ENCODE data around the gene PTPN9. TPM values are rescaled to one million over a fixed set of nuclear protein-coding genes. Genes with fewer than 3 reads are reported as not detected.

PTPN9 gene
- total RNA-seq, 1 experiment from 2014 or later: 64.9 TPM

DNA sequence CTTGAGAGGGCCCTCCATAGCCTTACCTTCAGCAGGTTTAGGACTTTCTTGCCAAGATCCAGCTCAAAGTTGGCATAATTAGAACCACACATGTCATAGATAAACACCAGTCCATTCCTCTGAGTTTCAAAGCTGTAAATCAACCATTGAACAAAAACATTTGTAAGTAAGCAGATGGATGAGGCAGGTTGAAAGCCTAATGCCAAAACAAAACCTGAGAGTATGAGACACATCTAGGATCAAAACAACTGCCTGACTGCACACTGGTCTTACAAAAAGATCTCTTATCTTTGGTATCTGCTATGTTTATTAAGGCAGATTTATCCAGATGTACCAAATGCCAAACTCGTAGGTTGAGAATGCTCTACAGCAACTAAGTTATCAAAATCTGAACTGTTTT lies 61.9 kb downstream of the PTPN9 start:
- no TSS peak for BruUV-seq (replicated peaks)
- H3K27ac ChIP-seq (ENCODE audit: low read depth, low read length, poor library complexity, severe bottlenecking): no peak overlapping the region
- no peak for DNase-seq (ENCODE audit: low spot score)
- no peak overlapping the region for H3K4me3 ChIP-seq (ENCODE audit: low read depth, low read length, poor library complexity, severe bottlenecking)
- ChIA-PET CTCF (no interaction called here), POLR2A (ENCODE audit: low non-redundant PET) (no interaction called here)
- intact Hi-C loops (cut with micrococcal nuclease; ENCODE audit: unreplicated experiment): no loop called here
- peaks cover 59% of the 10 kb centered on the region for H3K36me3 ChIP-seq (ENCODE audit: insufficient read depth, low read length, poor library complexity, severe bottlenecking)
- H3K9me3 ChIP-seq (ENCODE audit: low read depth, low read length, poor library complexity, severe bottlenecking): no peaks in the 10 kb centered on the region
- H3K27me3 ChIP-seq (replicated peaks; ENCODE audit: insufficient read depth, low read depth, low read length, poor library complexity): no peaks in the 10 kb centered on the region
- H3K4me1 ChIP-seq (ENCODE audit: insufficient read depth, low read length, poor library complexity, severe bottlenecking): no peaks in the 10 kb centered on the region
- TF ChIP-seq, protein P1, sequence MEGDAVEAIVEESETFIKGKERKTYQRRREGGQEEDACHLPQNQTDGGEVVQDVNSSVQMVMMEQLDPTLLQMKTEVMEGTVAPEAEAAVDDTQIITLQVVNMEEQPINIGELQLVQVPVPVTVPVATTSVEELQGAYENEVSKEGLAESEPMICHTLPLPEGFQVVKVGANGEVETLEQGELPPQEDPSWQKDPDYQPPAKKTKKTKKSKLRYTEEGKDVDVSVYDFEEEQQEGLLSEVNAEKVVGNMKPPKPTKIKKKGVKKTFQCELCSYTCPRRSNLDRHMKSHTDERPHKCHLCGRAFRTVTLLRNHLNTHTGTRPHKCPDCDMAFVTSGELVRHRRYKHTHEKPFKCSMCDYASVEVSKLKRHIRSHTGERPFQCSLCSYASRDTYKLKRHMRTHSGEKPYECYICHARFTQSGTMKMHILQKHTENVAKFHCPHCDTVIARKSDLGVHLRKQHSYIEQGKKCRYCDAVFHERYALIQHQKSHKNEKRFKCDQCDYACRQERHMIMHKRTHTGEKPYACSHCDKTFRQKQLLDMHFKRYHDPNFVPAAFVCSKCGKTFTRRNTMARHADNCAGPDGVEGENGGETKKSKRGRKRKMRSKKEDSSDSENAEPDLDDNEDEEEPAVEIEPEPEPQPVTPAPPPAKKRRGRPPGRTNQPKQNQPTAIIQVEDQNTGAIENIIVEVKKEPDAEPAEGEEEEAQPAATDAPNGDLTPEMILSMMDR (conservative IDR thresholded peaks at IDR 0.05; ENCODE audit: low read depth, low read length): no peak
- no peak for TF ChIP-seq EZH2 (IDR thresholded peaks at IDR 0.05; ENCODE audit: borderline replicate concordance, low read depth, low read length, poor library complexity, severe bottlenecking)

DNA sequence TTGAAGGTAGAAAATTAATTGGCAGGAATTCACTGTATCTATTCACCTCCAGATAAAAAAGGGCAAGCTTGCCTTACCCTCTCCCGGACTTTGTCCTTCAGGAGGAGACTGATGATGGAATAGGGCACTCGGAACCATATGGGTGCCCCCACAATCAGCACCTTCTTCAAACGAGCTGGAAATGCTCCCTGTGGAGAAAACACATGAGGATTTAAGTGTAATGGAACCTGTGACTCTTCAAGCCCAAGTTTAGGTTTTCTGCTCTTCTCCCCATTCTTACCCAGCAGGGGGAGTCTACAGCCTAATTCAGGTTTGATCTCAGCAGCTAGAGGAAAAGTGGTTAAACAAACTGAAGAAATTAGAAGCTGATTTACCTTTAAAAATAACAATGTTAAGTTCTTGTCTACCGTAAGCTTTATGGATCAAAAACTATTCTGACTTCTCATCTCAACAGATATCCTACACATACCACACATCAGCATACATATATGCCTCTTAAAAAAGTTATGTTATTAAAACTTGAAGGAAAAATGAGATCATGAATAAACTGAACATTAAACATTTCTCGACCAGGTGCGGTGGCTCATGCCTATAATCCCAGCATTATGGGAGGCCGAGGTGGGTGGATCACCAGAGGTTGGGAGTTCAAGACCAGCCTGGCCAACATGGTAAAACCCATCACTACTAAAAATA lies 70.1 kb downstream of the PTPN9 start:
- no peaks in the 10 kb centered on the region for H3K9me3 ChIP-seq (ENCODE audit: low read depth, low read length, poor library complexity, severe bottlenecking)
- no peaks in the 10 kb centered on the region for H3K27me3 ChIP-seq (replicated peaks; ENCODE audit: insufficient read depth, low read depth, low read length, poor library complexity)
- intact Hi-C loops (cut with micrococcal nuclease; ENCODE audit: unreplicated experiment): loop anchor here (5.0 to 10.0 kb wide), 2 partner anchors 116 to 138 kb away; partner anchors contain the start of genes SNUPN and SNX33
- no peak overlapping the region for H3K4me3 ChIP-seq (ENCODE audit: low read depth, low read length, poor library complexity, severe bottlenecking)
- no peaks in the 10 kb centered on the region for H3K4me1 ChIP-seq (ENCODE audit: insufficient read depth, low read length, poor library complexity, severe bottlenecking)
- POLR2A ChIA-PET (ENCODE audit: low non-redundant PET): no interaction called here
- TF ChIP-seq, protein P1 (conservative IDR thresholded peaks at IDR 0.05; ENCODE audit: low read depth, low read length): peak; percentile 61
- TF ChIP-seq EZH2 (IDR thresholded peaks at IDR 0.05; ENCODE audit: borderline replicate concordance, low read depth, low read length, poor library complexity, severe bottlenecking): no peak
- DNase-seq (ENCODE audit: low spot score): peak; percentile 61
- H3K27ac ChIP-seq (ENCODE audit: low read depth, low read length, poor library complexity, severe bottlenecking): no peak overlapping the region
- no TSS peak for BruUV-seq (replicated peaks)
- CTCF ChIA-PET: interaction anchor here (0.6 to 1.2 kb wide), 3 partner anchors 57 to 141 kb away, joined by 3 to 6 read pairs (median 4); partner anchors contain the start of gene SIN3A
- H3K36me3 ChIP-seq (ENCODE audit: insufficient read depth, low read length, poor library complexity, severe bottlenecking): peaks cover 39% of the 10 kb centered on the region

DNA sequence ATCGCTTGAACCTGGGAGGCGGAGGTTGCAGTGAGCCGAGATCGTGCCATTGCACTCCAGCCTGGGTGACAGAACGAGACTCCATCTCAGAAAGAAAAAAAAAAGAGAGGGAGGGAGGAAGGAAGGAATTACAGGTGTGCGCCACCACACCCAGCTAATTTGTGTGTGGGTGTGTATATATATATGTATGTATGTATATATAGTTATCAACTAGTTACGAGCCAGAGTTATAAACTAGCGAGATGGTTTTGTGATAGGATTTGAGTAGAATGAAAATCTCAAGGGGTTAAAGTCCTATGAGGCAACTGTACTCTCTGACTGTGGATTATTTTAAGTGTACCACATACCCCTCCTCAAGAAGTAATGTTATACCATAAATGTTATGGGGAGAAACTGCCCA lies 76.8 kb downstream of the PTPN9 start:
- no TSS peak for BruUV-seq (replicated peaks)
- no peak overlapping the region for H3K27ac ChIP-seq (ENCODE audit: low read depth, low read length, poor library complexity, severe bottlenecking)
- no peaks in the 10 kb centered on the region for H3K4me1 ChIP-seq (ENCODE audit: insufficient read depth, low read length, poor library complexity, severe bottlenecking)
- no peak overlapping the region for H3K4me3 ChIP-seq (ENCODE audit: low read depth, low read length, poor library complexity, severe bottlenecking)
- H3K36me3 ChIP-seq (ENCODE audit: insufficient read depth, low read length, poor library complexity, severe bottlenecking): peaks cover 16% of the 10 kb centered on the region
- DNase-seq (ENCODE audit: low spot score): no peak
- TF ChIP-seq EZH2 (IDR thresholded peaks at IDR 0.05; ENCODE audit: borderline replicate concordance, low read depth, low read length, poor library complexity, severe bottlenecking): no peak
- TF ChIP-seq, protein P1 (conservative IDR thresholded peaks at IDR 0.05; ENCODE audit: low read depth, low read length): no peak
- no peaks in the 10 kb centered on the region for H3K27me3 ChIP-seq (replicated peaks; ENCODE audit: insufficient read depth, low read depth, low read length, poor library complexity)
- intact Hi-C loops (cut with micrococcal nuclease; ENCODE audit: unreplicated experiment): loop anchor here (10.0 kb wide), 1 partner anchor 122 kb away; the partner anchor contains the start of gene SNUPN
- ChIA-PET CTCF (no interaction called here), POLR2A (ENCODE audit: low non-redundant PET) (no interaction called here)
- H3K9me3 ChIP-seq (ENCODE audit: low read depth, low read length, poor library complexity, severe bottlenecking): no peaks in the 10 kb centered on the region
